Smooth muscle cell (in vitro differentiated cells): ENCODE measurements around the gene TENM3. TPM values are rescaled to one million over a fixed set of nuclear protein-coding genes. Genes with fewer than 3 reads are reported as not detected.

Source experiments
- DNase-seq: peaks from one replicate; lab custom pipeline; 2025; ENCODE audit not compliant: unreplicated experiment; lab: John Stamatoyannopoulos, UW
- H2AFZ ChIP-seq: fragments of 200-600 bp; sonication (generic); 2 replicates; pipeline ENCODE4 v1.6.0; 2016; ENCODE audit warnings: antibody characterized with exemption, low read depth, mild to moderate bottlenecking
- H3F3A ChIP-seq: fragments of 200-600 bp; sonication (generic); 2 replicates; pipeline ENCODE4 v1.6.0; 2017; ENCODE audit warnings: antibody characterized with exemption, low read depth
- H3K27ac ChIP-seq: fragments of 200-600 bp; sonication (generic); 2 replicates; pipeline ENCODE4 v1.5.1; 2016; ENCODE audit warnings: low read depth, mild to moderate bottlenecking
- H3K27me3 ChIP-seq: fragments of 200-600 bp; sonication (generic); 2 replicates; pipeline ENCODE4 v1.6.1; 2016; ENCODE audit warnings: low read depth, mild to moderate bottlenecking
- H3K36me3 ChIP-seq: fragments of 200-600 bp; sonication (generic); 2 replicates; pipeline ENCODE4 v1.5.1; 2016; ENCODE audit warnings: low read depth
- H3K4me1 ChIP-seq: fragments of 200-600 bp; sonication (generic); 2 replicates; pipeline ENCODE4 v1.5.1; 2016; ENCODE audit warnings: low read depth
- H3K4me2 ChIP-seq: fragments of 200-600 bp; sonication (generic); 2 replicates; pipeline ENCODE4 v1.6.0; 2016; ENCODE audit warnings: mild to moderate bottlenecking
- H3K4me3 ChIP-seq: fragments of 200-600 bp; sonication (generic); 2 replicates; pipeline ENCODE4 v1.5.1; 2016; ENCODE audit warnings: mild to moderate bottlenecking
- H3K79me2 ChIP-seq: fragments of 200-600 bp; sonication (generic); 2 replicates; pipeline ENCODE4 v1.6.0; 2016; ENCODE audit warnings: low read depth, mild to moderate bottlenecking
- H3K9ac ChIP-seq: fragments of 200-600 bp; sonication (generic); 2 replicates; pipeline ENCODE4 v1.6.0; 2016; ENCODE audit warnings: low read depth
- H3K9me3 ChIP-seq: fragments of 200-600 bp; sonication (generic); replicated peaks from 2 replicates; pipeline ENCODE4 v1.5.1; 2016; ENCODE audit warnings: low read depth
- H4K20me1 ChIP-seq: fragments of 200-600 bp; sonication (generic); 2 replicates; pipeline ENCODE4 v1.6.0; 2016; ENCODE audit warnings: low read depth
- WGBS: methylation state at CpG from one replicate; pipeline ENCODE4 v1.1.7; 2016; ENCODE audit warnings: low lambda C conversion rate; 5-methylcytosine and 5-hydroxymethylcytosine counted together
- polyA plus RNA-seq: library from polyadenylated mRNA; unstranded; fragments of >200 nt; fragmentation: Nextera tagmentation; extraction: Ambion mirVana; gene quantifications from 2 replicates; pipeline ENCODE4 v1.2.1, GENCODE V29; 2016
- total RNA-seq: library from RNA; depleted of rRNA; stranded (reverse); fragments of >200 nt; gene quantifications from 2 replicates; pipeline ENCODE4 v1.2.3, GENCODE V29; 2014
- TF ChIP-seq, protein P1 (sequence below): fragments of 200-600 bp; sonication (generic); IDR thresholded peaks from 2 replicates; pipeline ENCODE4 v1.5.1; 2017; ENCODE audit warnings: borderline replicate concordance, mild to moderate bottlenecking, antibody characterized with exemption; ENCODE audit not compliant: insufficient read depth, poor library complexity, severe bottlenecking

Gene TENM3
- total and polyA plus RNA-seq, 2 experiments from 2014 or later, result 46.9 to 295 TPM

DNA sequence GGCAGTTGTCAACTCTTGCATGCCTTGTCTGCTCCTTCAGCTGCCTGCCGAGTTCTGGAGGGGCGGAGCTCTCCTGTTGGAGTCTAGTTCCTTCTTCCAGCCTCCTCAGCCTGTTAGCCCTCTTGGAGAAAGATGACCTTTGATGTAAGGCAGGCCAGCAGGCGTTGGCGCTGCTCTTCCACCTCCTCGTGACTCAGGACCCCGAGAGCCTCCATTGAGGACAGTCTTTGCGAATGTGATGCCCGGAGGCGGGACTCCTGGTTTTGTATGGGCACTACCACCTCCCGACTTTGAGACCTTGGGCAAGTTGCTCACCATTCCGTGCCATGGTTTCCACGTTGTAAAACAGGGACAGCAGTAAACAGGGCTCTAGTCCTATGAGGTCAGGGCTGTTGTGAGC lies 108.3 kb downstream of the TENM3 start:
- 91% methylated on average over 12 of the region's 12 CpGs for WGBS
- Histone ChIP-seq H3K36me3 (no peaks in the 10 kb centered on the region), H3F3A (no peaks in the 10 kb centered on the region), H3K9me3 (no peaks in the 10 kb centered on the region), H3K4me2 (no peak overlapping the region), H4K20me1 (no peaks in the 10 kb centered on the region), H3K27ac (no peak overlapping the region), H3K27me3 (no peaks in the 10 kb centered on the region), H3K9ac (no peak overlapping the region), H2AFZ (no peak overlapping the region), H3K4me1 (no peaks in the 10 kb centered on the region), H3K4me3 (no peak overlapping the region), H3K79me2 (no peaks in the 10 kb centered on the region)
- DNase-seq, result no peak
- TF ChIP-seq, protein P1, sequence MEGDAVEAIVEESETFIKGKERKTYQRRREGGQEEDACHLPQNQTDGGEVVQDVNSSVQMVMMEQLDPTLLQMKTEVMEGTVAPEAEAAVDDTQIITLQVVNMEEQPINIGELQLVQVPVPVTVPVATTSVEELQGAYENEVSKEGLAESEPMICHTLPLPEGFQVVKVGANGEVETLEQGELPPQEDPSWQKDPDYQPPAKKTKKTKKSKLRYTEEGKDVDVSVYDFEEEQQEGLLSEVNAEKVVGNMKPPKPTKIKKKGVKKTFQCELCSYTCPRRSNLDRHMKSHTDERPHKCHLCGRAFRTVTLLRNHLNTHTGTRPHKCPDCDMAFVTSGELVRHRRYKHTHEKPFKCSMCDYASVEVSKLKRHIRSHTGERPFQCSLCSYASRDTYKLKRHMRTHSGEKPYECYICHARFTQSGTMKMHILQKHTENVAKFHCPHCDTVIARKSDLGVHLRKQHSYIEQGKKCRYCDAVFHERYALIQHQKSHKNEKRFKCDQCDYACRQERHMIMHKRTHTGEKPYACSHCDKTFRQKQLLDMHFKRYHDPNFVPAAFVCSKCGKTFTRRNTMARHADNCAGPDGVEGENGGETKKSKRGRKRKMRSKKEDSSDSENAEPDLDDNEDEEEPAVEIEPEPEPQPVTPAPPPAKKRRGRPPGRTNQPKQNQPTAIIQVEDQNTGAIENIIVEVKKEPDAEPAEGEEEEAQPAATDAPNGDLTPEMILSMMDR, result no peak

DNA sequence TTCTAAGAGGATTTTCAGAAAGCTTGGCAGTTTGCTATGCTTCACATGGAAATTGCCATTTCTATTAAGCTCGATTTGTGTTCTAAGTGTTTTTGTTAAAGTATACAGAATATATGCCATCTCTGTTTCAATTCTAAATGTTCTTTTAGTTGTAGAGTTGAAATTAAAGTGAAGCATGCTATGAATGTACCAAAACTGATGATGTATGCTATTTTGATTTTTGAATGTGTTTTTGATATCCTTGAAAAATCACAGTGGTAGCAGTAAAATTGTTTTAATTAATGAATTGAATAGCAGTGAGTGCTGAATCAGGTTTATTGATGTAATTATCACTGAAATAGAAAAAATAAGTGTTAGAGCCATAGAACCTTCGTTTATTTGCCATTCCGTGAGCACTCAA lies 110.9 kb downstream of the TENM3 start:
- no peaks in the 10 kb centered on the region for H3F3A ChIP-seq
- H3K9ac ChIP-seq, result no peak overlapping the region
- H3K36me3 ChIP-seq, result no peaks in the 10 kb centered on the region
- TF ChIP-seq, protein P1, result no peak
- H3K4me3 ChIP-seq, result no peak overlapping the region
- H2AFZ ChIP-seq, result no peak overlapping the region
- no peak overlapping the region for H3K27ac ChIP-seq
- no peak for DNase-seq
- no peaks in the 10 kb centered on the region for H3K4me1 ChIP-seq
- no peaks in the 10 kb centered on the region for H3K27me3 ChIP-seq
- no peaks in the 10 kb centered on the region for H4K20me1 ChIP-seq
- H3K79me2 ChIP-seq, result no peaks in the 10 kb centered on the region
- WGBS, result 95% methylated on average over 3 of the region's 3 CpGs
- H3K4me2 ChIP-seq, result no peak overlapping the region
- no peaks in the 10 kb centered on the region for H3K9me3 ChIP-seq

DNA sequence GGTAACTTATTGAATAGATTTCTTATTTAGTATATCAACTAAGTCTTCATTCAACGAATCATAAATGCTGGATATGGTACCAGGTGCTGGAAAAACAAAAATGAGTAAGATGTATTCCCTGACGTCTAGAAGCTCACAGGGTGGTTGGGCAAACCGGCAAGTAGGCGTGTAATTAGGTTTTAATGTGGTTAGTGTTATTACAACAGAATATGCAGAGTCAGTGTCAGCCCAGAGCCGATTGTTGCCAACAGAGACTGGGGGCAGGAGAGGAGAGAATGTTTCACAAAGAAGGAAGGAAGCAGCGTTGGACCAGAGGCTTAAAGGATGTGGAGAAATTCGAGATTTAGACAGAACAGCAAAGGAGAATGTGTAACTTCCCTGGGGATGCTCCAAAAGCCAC lies 111.7 kb downstream of the TENM3 start:
- no peaks in the 10 kb centered on the region for H3K4me1 ChIP-seq
- no peak for DNase-seq
- H3F3A ChIP-seq, result no peaks in the 10 kb centered on the region
- TF ChIP-seq, protein P1, result no peak
- H3K9me3 ChIP-seq, result no peaks in the 10 kb centered on the region
- no peak overlapping the region for H3K4me3 ChIP-seq
- no peaks in the 10 kb centered on the region for H3K79me2 ChIP-seq
- H3K9ac ChIP-seq, result no peak overlapping the region
- no peak overlapping the region for H2AFZ ChIP-seq
- H3K27ac ChIP-seq, result no peak overlapping the region
- H3K27me3 ChIP-seq, result no peaks in the 10 kb centered on the region
- 50% methylated on average over 7 of the region's 7 CpGs for WGBS
- H3K36me3 ChIP-seq, result no peaks in the 10 kb centered on the region
- no peak overlapping the region for H3K4me2 ChIP-seq
- no peaks in the 10 kb centered on the region for H4K20me1 ChIP-seq

DNA sequence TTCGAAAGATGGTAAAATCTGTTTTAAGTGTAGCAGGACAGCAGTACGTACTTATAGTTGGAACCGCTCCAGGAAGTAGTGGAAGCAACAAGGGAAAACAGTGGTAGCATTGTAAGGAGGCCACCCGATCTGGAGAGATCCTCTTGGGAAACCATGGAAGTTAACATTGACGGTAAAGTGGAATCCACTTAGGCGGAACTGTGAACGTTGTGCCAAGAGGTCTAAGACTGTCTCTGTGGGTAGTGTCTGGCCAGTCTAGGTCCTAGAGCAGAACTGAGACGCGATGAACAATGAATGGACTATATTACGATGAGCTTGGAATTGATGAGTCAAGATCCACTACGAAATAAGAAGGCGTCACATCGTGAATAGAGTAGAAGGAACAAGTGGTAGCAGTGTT lies 124.0 kb downstream of the TENM3 start:
- Histone ChIP-seq H4K20me1 (peaks cover 3% of the 10 kb centered on the region), H3K9ac (peak overlapping the region; percentile 20), H3K27me3 (no peaks in the 10 kb centered on the region), H3K9me3 (no peaks in the 10 kb centered on the region), H3K4me3 (peak overlapping the region; percentile 1), H3K36me3 (no peaks in the 10 kb centered on the region), H2AFZ (no peak overlapping the region), H3K79me2 (peaks cover 4% of the 10 kb centered on the region), H3K4me1 (peaks cover 30% of the 10 kb centered on the region), H3F3A (peaks cover 17% of the 10 kb centered on the region), H3K4me2 (peak overlapping the region; percentile 52), H3K27ac (peak overlapping the region; percentile 32)
- no peak for DNase-seq
- WGBS, result 59% methylated on average over 13 of the region's 13 CpGs
- TF ChIP-seq, protein P1, result no peak
